H1 (cell line): ENCODE data around the gene DENND4C. TPM values are rescaled to one million over a fixed set of nuclear protein-coding genes. Genes with fewer than 3 reads are reported as not detected.

Source experiments
- CHD7 ChIP-seq: fragments of 300-600 bp; sonication (generic); IDR thresholded peaks from 2 replicates; pipeline ENCODE4 v1.7.1; 2012; ENCODE audit warnings: low read length, moderate library complexity, mild to moderate bottlenecking, inconsistent platforms; ENCODE audit not compliant: insufficient replicate concordance
- HDAC2 ChIP-seq, 2 experiments: fragments of 300-600 bp in 1 of 2; sonication (generic) in 1 of 2; IDR thresholded peaks; 2 replicates each; pipeline ENCODE4 v1.6.1; 2011 to 2012; ENCODE audit warnings: low read depth in 2 of 2, low read length in 2 of 2, mild to moderate bottlenecking in 2 of 2, moderate library complexity in 2 of 2, borderline replicate concordance in 1 of 2, inconsistent platforms in 1 of 2
- RAD21 ChIP-seq, 2 experiments: IDR thresholded peaks in 1 of 2; conservative IDR thresholded peaks in 1 of 2; 2 replicates each; pipeline ENCODE4 v1.6.1; 2011; ENCODE audit warnings: low read depth in 2 of 2, low read length in 2 of 2, improper control_type of control experiment in 1 of 2, inconsistent platforms in 1 of 2, mild to moderate bottlenecking in 1 of 2, moderate library complexity in 1 of 2
- RFX5 ChIP-seq: IDR thresholded peaks from 2 replicates; pipeline ENCODE4 v1.6.1; 2011; ENCODE audit warnings: low read depth, low read length, improper control_type of control experiment, borderline replicate concordance
- TBP ChIP-seq: IDR thresholded peaks from 2 replicates; pipeline ENCODE4 v1.6.1; 2011; ENCODE audit warnings: low read depth, low read length, improper control_type of control experiment
- USF2 ChIP-seq: IDR thresholded peaks from 2 replicates; pipeline ENCODE4 v1.6.1; 2011; ENCODE audit warnings: low read length, improper control_type of control experiment
- polyA plus RNA-seq, 7 experiments: library from polyadenylated mRNA; depleted of rRNA in 3 of 7; stranded (reverse) in 5 of 7; unstranded in 2 of 7; fragments of >200 nt in 5 of 7; fragments of 200-250 nt in 2 of 7; gene quantifications; 1 replicate in 5 of 7; 2 replicates in 1 of 7; 4 replicates in 1 of 7; pipeline versions ENCODE4 v1.2.1 to v1.2.3, GENCODE V29; 2011 to 2013; ENCODE audit warnings: missing spikeins in 2 of 7, mixed read lengths in 2 of 7
- total RNA-seq: library from RNA; stranded (reverse); fragmentation: NEBNext Ultra II Directional; extraction: Animal tissue kit (Norgen Biotek cat#: 25700); gene quantifications from 2 replicates; pipeline ENCODE4 v1.2.1, GENCODE V29; 2021

The DENND4C gene
- total and polyA plus RNA-seq, 2 of the 8 experiments (the other 6 are each of a cell fraction or from before 2014, with no cell fraction given) = 6.9 to 18.9 TPM

GRCh38 chr9:19221326-19221725 lies 9.2 kb upstream of the DENND4C start (continued):
- no peak for TF ChIP-seq HDAC2 (IDR thresholded peaks at IDR 0.05; ENCODE audit: borderline replicate concordance in 1 of 2, low read depth in 2 of 2, low read length in 2 of 2)
- TF ChIP-seq RFX5 = no peak
- no peak for TF ChIP-seq TBP
- no peak for TF ChIP-seq CHD7
- no peak for TF ChIP-seq RAD21 (IDR thresholded peaks at IDR 0.05 in 1 of 2, conservative IDR thresholded peaks at IDR 0.05 in 1 of 2; ENCODE audit: low read depth in 2 of 2, low read length in 2 of 2)
- TF ChIP-seq USF2 = no peak
